ENCODE results near the gene SORL1-AS1. TPM values are rescaled to one million over a fixed set of nuclear protein-coding genes. Genes with fewer than 3 reads are reported as not detected.

The SORL1-AS1 gene

DNA sequence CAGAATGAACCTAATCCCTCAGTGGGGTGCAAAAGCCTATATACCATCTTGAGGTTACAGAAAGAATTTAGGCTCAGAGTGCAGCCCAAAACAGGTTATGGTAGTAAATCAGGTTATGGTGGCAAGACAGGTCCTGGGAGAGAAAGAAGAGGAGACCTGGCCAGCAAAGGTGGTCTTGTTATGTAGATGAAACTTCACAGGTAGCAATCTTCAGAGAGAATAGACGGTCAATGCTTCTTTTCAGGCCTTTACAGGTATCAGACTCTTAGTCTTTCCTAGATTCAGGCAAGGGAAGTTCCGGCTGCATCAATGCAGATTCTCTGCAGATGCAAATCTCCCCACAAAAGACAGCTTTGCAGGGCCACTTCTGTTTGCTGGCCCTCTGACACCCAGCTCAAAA, 46.5 kb downstream of the SORL1-AS1 start:
- no peak for DNase-seq
- Mint-ChIP-seq H3K27me3 (no peaks in the 10 kb centered on the region), H3K9me3 (peaks cover 4% of the 10 kb centered on the region), H3K4me1 (peaks cover 2% of the 10 kb centered on the region), H3K4me3 (no peak overlapping the region), H3K27ac (no peak overlapping the region), H3K36me3 (ENCODE audit: low read depth) (peaks cover 2% of the 10 kb centered on the region)
- intact Hi-C loops (cut with micrococcal nuclease), result no loop called here

DNA sequence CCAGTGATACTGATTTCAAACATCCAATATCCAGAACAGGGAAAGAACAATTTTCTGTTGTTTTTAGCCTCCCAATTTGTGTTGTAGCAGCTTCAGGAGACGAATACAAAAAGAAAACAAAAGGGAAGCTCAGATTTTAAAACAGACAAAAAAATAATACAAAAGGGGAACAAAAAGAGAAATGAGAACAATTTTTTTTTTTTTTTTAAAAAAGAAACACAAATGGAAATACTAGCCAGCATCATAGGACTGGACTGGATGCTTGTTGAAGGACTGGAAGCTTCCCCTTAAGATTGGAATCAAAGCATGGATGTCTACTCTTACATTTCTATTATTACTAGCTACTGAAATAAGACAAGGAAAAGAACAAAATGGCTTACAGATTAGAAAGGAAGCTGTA, 47.1 kb downstream of the SORL1-AS1 start:
- intact Hi-C loops (cut with micrococcal nuclease), result no loop called here
- no peak for DNase-seq
- Mint-ChIP-seq H3K36me3 (ENCODE audit: low read depth) (peaks cover 2% of the 10 kb centered on the region), H3K27me3 (no peaks in the 10 kb centered on the region), H3K4me3 (no peak overlapping the region), H3K4me1 (peaks cover 2% of the 10 kb centered on the region), H3K27ac (no peak overlapping the region), H3K9me3 (peaks cover 4% of the 10 kb centered on the region)

DNA sequence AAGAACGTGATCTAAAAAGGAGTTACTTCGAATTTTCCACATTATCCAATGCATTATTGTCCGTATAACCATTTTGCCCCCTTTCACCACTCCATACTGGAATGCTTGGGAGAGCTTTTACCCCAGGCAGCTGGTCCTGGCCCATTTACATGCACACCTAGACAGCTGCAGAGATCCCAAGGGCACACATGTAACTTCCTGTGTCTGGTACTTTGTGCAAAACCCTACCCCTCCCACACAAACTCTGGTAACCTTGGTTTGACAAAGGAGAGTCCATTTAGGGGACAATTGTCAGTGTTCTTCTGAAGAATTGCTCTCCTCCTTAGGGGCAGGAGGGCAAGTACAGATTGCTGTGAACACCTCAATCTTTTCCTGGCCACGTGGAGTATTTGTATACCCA, 58.0 kb downstream of the SORL1-AS1 start:
- H3K27ac Mint-ChIP-seq, result no peak overlapping the region
- DNase-seq, result no peak
- H3K4me3 Mint-ChIP-seq, result no peak overlapping the region
- peaks cover 12% of the 10 kb centered on the region for H3K4me1 Mint-ChIP-seq
- intact Hi-C loops (cut with micrococcal nuclease), result no loop called here
- H3K27me3 Mint-ChIP-seq, result no peaks in the 10 kb centered on the region
- H3K36me3 Mint-ChIP-seq (ENCODE audit: low read depth), result no peaks in the 10 kb centered on the region
- peaks cover 5% of the 10 kb centered on the region for H3K9me3 Mint-ChIP-seq

DNA sequence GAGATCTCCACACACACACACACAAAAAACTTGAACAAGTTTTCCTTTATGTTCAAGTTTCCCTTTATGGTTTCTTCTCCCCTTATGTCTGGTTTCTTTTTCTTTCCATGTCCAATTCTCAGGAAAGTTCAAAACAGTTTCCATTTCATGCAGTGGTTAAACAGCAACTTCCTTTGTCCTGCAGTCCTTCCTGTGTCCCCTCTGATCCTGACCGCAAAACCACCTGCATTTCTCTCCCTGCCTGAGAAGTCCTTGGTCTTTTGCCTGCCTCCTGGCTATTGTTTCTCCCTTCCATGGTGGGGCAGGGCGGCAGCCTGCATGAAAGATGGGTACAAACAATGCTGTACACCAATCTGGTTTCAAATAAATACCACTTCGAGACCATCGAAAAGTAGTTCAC, 58.9 kb downstream of the SORL1-AS1 start:
- peaks cover 6% of the 10 kb centered on the region for H3K9me3 Mint-ChIP-seq
- intact Hi-C loops (cut with micrococcal nuclease), result no loop called here
- DNase-seq, result no peak
- H3K4me3 Mint-ChIP-seq, result no peak overlapping the region
- H3K27ac Mint-ChIP-seq, result peak overlapping the region; percentile 18
- H3K27me3 Mint-ChIP-seq, result no peaks in the 10 kb centered on the region
- H3K36me3 Mint-ChIP-seq (ENCODE audit: low read depth), result no peaks in the 10 kb centered on the region
- H3K4me1 Mint-ChIP-seq, result peaks cover 12% of the 10 kb centered on the region

DNA sequence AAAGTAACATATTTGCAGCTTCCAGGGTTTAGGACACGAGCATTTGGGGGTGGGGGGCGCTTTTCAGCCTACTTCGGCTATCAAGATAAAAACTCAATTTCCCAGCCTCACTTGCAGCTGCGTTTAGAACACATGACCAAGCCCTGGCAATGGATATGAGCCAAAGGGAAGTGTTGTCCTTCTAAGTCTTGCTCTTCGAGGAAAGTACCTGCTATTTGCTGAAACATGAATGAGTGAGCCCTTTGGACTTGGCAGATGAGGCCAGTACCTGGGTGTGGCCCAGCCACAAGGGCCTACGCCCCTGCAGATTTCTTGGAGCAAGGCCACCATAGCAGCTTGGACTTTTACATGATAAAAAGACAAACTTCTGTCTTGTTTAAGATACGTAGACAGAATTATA, 60.9 kb downstream of the SORL1-AS1 start:
- intact Hi-C loops (cut with micrococcal nuclease), result no loop called here
- Mint-ChIP-seq H3K27me3 (no peaks in the 10 kb centered on the region), H3K36me3 (ENCODE audit: low read depth) (no peaks in the 10 kb centered on the region), H3K4me3 (no peak overlapping the region), H3K27ac (no peak overlapping the region), H3K4me1 (peaks cover 12% of the 10 kb centered on the region), H3K9me3 (peaks cover 7% of the 10 kb centered on the region)
- DNase-seq, result no peak

DNA sequence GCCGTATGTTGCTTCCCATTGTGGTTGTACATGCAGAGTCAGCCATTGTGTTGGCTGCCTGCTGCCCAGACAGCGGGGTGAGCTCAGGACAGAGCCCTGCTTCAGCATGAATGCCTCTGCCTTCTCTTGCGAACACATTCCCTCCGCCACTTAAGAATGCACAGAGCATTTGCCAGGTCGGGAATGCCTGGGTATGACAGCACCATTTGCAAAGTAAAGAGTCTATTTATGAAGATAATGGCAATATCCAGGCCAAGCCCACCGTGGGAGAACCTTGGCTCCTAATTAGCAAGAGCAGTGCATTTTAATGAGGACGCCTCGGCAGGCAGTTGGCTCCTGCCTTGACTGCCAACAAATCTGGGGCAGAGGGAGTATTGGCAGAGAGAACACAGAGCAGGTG, 63.1 kb downstream of the SORL1-AS1 start:
- H3K9me3 Mint-ChIP-seq, result peaks cover 11% of the 10 kb centered on the region
- intact Hi-C loops (cut with micrococcal nuclease), result no loop called here
- peaks cover 12% of the 10 kb centered on the region for H3K4me1 Mint-ChIP-seq
- no peak for DNase-seq
- no peak overlapping the region for H3K27ac Mint-ChIP-seq
- H3K4me3 Mint-ChIP-seq, result no peak overlapping the region
- H3K36me3 Mint-ChIP-seq (ENCODE audit: low read depth), result no peaks in the 10 kb centered on the region
- no peaks in the 10 kb centered on the region for H3K27me3 Mint-ChIP-seq

Other genes starting within 250 kb of the SORL1-AS1 start
- 22.9 and 25.4 TPM in 2 replicates for gene SC5D, start 160.2 kb downstream of the SORL1-AS1 start, total RNA-seq
- 28.4 and 30.3 TPM in 2 replicates for gene SORL1, start 653 bp downstream of the SORL1-AS1 start, total RNA-seq